Esophagus squamous epithelium (tissue), 4 donors: ENCODE measurements around the gene FAM110D.

ENCODE experiments used
- POLR2A ChIP-seq, 4 donors: fragments of 450-650 bp; IDR thresholded peaks; one replicate each; pipeline ENCODE4 v1.6.1; 2017; ENCODE audit warnings: antibody characterized with exemption in 4 of 4, mild to moderate bottlenecking in 4 of 4, moderate library complexity in 3 of 4
- TF ChIP-seq, protein P1 (sequence below), 6 experiments: fragments of 450-650 bp in 4 of 6; fragments of 200-600 bp in 2 of 6; sonication (generic) in 2 of 6; IDR thresholded peaks; one replicate each; pipeline ENCODE4 v1.5.1; 2016 to 2019; ENCODE audit warnings: antibody characterized with exemption in 6 of 6, mild to moderate bottlenecking in 4 of 6, moderate library complexity in 4 of 6

DNA sequence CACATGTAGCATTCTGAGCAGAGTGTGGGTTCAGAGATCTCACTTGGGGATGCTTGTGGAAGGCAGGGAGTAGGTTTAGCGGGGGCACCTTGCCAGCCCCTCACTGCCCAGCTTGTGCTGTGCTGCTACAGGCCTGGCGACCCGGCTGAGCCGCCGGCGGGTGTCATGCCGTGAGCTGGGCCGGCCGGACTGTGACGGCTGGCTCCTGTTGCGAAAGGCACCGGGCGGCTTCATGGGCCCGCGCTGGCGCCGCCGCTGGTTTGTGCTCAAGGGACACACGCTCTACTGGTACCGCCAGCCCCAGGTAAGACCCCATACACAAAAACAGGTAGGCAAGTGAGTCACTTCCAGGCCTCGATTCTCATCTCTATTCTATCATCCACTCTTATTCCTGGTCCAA, 26.0 kb downstream of the FAM110D start:
- TF ChIP-seq, protein P1, sequence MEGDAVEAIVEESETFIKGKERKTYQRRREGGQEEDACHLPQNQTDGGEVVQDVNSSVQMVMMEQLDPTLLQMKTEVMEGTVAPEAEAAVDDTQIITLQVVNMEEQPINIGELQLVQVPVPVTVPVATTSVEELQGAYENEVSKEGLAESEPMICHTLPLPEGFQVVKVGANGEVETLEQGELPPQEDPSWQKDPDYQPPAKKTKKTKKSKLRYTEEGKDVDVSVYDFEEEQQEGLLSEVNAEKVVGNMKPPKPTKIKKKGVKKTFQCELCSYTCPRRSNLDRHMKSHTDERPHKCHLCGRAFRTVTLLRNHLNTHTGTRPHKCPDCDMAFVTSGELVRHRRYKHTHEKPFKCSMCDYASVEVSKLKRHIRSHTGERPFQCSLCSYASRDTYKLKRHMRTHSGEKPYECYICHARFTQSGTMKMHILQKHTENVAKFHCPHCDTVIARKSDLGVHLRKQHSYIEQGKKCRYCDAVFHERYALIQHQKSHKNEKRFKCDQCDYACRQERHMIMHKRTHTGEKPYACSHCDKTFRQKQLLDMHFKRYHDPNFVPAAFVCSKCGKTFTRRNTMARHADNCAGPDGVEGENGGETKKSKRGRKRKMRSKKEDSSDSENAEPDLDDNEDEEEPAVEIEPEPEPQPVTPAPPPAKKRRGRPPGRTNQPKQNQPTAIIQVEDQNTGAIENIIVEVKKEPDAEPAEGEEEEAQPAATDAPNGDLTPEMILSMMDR (IDR thresholded peaks at IDR 0.05): no peak
- no peak for TF ChIP-seq POLR2A (IDR thresholded peaks at IDR 0.05)
